Neural progenitor cell (in vitro differentiated cells): ENCODE results near the gene CPXM2. TPM values are rescaled to one million over a fixed set of nuclear protein-coding genes. Genes with fewer than 3 reads are reported as not detected.

ENCODE experiments used
- DNase-seq: peaks from one replicate; pipeline ENCODE4 v3.0.0-alpha.2; 2016; ENCODE audit warnings: low spot score
- H2AFZ ChIP-seq: fragments of 200-600 bp; sonication (generic); replicated peaks from 2 replicates; pipeline ENCODE4 v1.6.1; 2016; ENCODE audit warnings: antibody characterized with exemption
- H3F3A ChIP-seq: fragments of 200-600 bp; sonication (generic); 2 replicates; pipeline ENCODE4 v1.6.1; 2016; ENCODE audit warnings: antibody characterized with exemption, low read depth
- H3K27ac ChIP-seq: fragments of 200-600 bp; sonication (generic); 2 replicates; pipeline ENCODE4 v1.5.1; 2016; ENCODE audit warnings: mild to moderate bottlenecking
- H3K27me3 ChIP-seq: fragments of 200-600 bp; sonication (generic); 2 replicates; pipeline ENCODE4 v1.6.1; 2016; ENCODE audit warnings: mild to moderate bottlenecking, moderate library complexity
- H3K36me3 ChIP-seq: fragments of 200-600 bp; sonication (generic); 2 replicates; pipeline ENCODE4 v1.5.1; 2016
- H3K4me1 ChIP-seq: fragments of 200-600 bp; sonication (generic); 2 replicates; pipeline ENCODE4 v1.6.1; 2016; ENCODE audit warnings: mixed run types
- H3K4me2 ChIP-seq: fragments of 200-600 bp; sonication (generic); 2 replicates; pipeline ENCODE4 v1.6.1; 2016
- H3K4me3 ChIP-seq: fragments of 200-600 bp; sonication (generic); 2 replicates; pipeline ENCODE4 v1.5.1; 2016
- H3K79me2 ChIP-seq: fragments of 200-600 bp; sonication (generic); 2 replicates; pipeline ENCODE4 v1.6.1; 2016; ENCODE audit warnings: low read depth
- H3K9ac ChIP-seq: fragments of 200-600 bp; sonication (generic); 2 replicates; pipeline ENCODE4 v1.6.1; 2016
- H3K9me3 ChIP-seq: fragments of 200-600 bp; sonication (generic); 2 replicates; pipeline ENCODE4 v1.5.1; 2016; ENCODE audit warnings: low read depth
- H4K20me1 ChIP-seq: fragments of 200-600 bp; sonication (generic); 2 replicates; pipeline ENCODE4 v1.6.1; 2016; ENCODE audit warnings: low read depth
- H3K27ac Mint-ChIP-seq: 3 replicates; pipeline ENCODE4 v1.8.0; 2021; ENCODE audit warnings: mixed read lengths
- H3K27me3 Mint-ChIP-seq: 2 replicates; pipeline ENCODE4 v1.8.0; 2022; ENCODE audit warnings: low read depth, mild to moderate bottlenecking, inconsistent platforms, moderate library complexity, mixed read lengths; ENCODE audit not compliant: insufficient read depth
- H3K36me3 Mint-ChIP-seq: 3 replicates; pipeline ENCODE4 v1.8.0; 2021; ENCODE audit warnings: mixed read lengths
- H3K4me1 Mint-ChIP-seq: 3 replicates; pipeline ENCODE4 v1.8.0; 2021; ENCODE audit warnings: mixed read lengths
- H3K4me3 Mint-ChIP-seq: 3 replicates; pipeline ENCODE4 v1.8.0; 2021; ENCODE audit warnings: mild to moderate bottlenecking, moderate library complexity, mixed read lengths
- H3K9me3 Mint-ChIP-seq: 3 replicates; pipeline ENCODE4 v1.8.0; 2020; ENCODE audit warnings: mixed read lengths
- CTCF ChIP-seq: fragments of 200-600 bp; sonication (generic); IDR thresholded peaks from 2 replicates; pipeline ENCODE4 v1.5.1; 2017; ENCODE audit warnings: antibody characterized with exemption, mild to moderate bottlenecking
- EZH2 ChIP-seq: fragments of 200-600 bp; sonication (generic); IDR thresholded peaks from 2 replicates; pipeline ENCODE4 v1.6.1; 2017; ENCODE audit warnings: antibody characterized with exemption, mild to moderate bottlenecking, moderate library complexity
- EZH2phosphoT487 ChIP-seq: fragments of 200-600 bp; sonication (generic); IDR thresholded peaks from 2 replicates; pipeline ENCODE4 v1.6.1; 2017; ENCODE audit warnings: antibody characterized with exemption
- total RNA-seq: library from RNA; depleted of rRNA; stranded (reverse); fragments of >200 nt; gene quantifications from 2 replicates; pipeline ENCODE4 v1.2.3, GENCODE V29; 2015; ENCODE audit warnings: low replicate concordance

CPXM2 gene
- total RNA-seq, 1 donor from 2014 or later: not detected

- H3K9ac ChIP-seq: no peak overlapping the region
Observed at GRCh38 chr10:123704812-123705211, 186.8 kb downstream of the CPXM2 start.

GRCh38 chr10:123704076-123704475 is 187.5 kb downstream of the CPXM2 start:
- H3K4me1 Mint-ChIP-seq: no peaks in the 10 kb centered on the region
- DNase-seq: no peak
- H3K36me3 Mint-ChIP-seq: no peaks in the 10 kb centered on the region
- Histone ChIP-seq H3K4me2 (no peak overlapping the region), H3K9ac (no peak overlapping the region), H4K20me1 (no peaks in the 10 kb centered on the region), H3K27me3 (no peaks in the 10 kb centered on the region), H3K4me3 (no peak overlapping the region), H3K36me3 (no peaks in the 10 kb centered on the region), H2AFZ (no peak overlapping the region), H3F3A (no peaks in the 10 kb centered on the region), H3K79me2 (no peaks in the 10 kb centered on the region), H3K9me3 (no peaks in the 10 kb centered on the region), H3K27ac (no peak overlapping the region), H3K4me1 (no peaks in the 10 kb centered on the region)
- H3K4me3 Mint-ChIP-seq: no peak overlapping the region
- no peak overlapping the region for H3K27ac Mint-ChIP-seq
- TF ChIP-seq EZH2: no peak
- no peak for TF ChIP-seq EZH2phosphoT487
- TF ChIP-seq CTCF: no peak
- peaks cover 9% of the 10 kb centered on the region for H3K27me3 Mint-ChIP-seq
- H3K9me3 Mint-ChIP-seq: no peaks in the 10 kb centered on the region

More at GRCh38 chr10:123704812-123705211, 186.8 kb downstream of the CPXM2 start:
- Mint-ChIP-seq H3K36me3 (no peaks in the 10 kb centered on the region), H3K27me3 (peaks cover 7% of the 10 kb centered on the region), H3K27ac (no peak overlapping the region), H3K4me3 (no peak overlapping the region), H3K9me3 (no peaks in the 10 kb centered on the region), H3K4me1 (no peaks in the 10 kb centered on the region)
- H3K4me1 ChIP-seq: no peaks in the 10 kb centered on the region
- H4K20me1 ChIP-seq: no peaks in the 10 kb centered on the region
- no peaks in the 10 kb centered on the region for H3K36me3 ChIP-seq
- H3K4me3 ChIP-seq: no peak overlapping the region
- no peaks in the 10 kb centered on the region for H3K9me3 ChIP-seq
- no peaks in the 10 kb centered on the region for H3K79me2 ChIP-seq
- DNase-seq: no peak
- H2AFZ ChIP-seq: no peak overlapping the region
- no peak overlapping the region for H3K4me2 ChIP-seq
- TF ChIP-seq CTCF (no peak), EZH2 (no peak), EZH2phosphoT487 (no peak)
- no peaks in the 10 kb centered on the region for H3K27me3 ChIP-seq
- no peak overlapping the region for H3K27ac ChIP-seq
- H3F3A ChIP-seq: no peaks in the 10 kb centered on the region

- no peak overlapping the region for H3K9ac ChIP-seq
- no peaks in the 10 kb centered on the region for H3K27me3 ChIP-seq
- H3K4me2 ChIP-seq: no peak overlapping the region
- TF ChIP-seq EZH2phosphoT487 (no peak), EZH2 (no peak), CTCF (no peak)
- no peak overlapping the region for H3K27ac ChIP-seq
- Mint-ChIP-seq H3K27me3 (peaks cover 9% of the 10 kb centered on the region), H3K4me1 (no peaks in the 10 kb centered on the region), H3K9me3 (no peaks in the 10 kb centered on the region), H3K36me3 (no peaks in the 10 kb centered on the region), H3K4me3 (no peak overlapping the region), H3K27ac (no peak overlapping the region)
- H2AFZ ChIP-seq: no peak overlapping the region
- H4K20me1 ChIP-seq: no peaks in the 10 kb centered on the region
- no peaks in the 10 kb centered on the region for H3K4me1 ChIP-seq
- H3K4me3 ChIP-seq: no peak overlapping the region
- no peaks in the 10 kb centered on the region for H3K36me3 ChIP-seq
- no peaks in the 10 kb centered on the region for H3F3A ChIP-seq
- H3K79me2 ChIP-seq: no peaks in the 10 kb centered on the region
- no peaks in the 10 kb centered on the region for H3K9me3 ChIP-seq
- DNase-seq: no peak
Observed at GRCh38 chr10:123703195-123703790, 188.3 kb downstream of the CPXM2 start.

Other genes starting within 250 kb of the CPXM2 start
- gene GPR26, start 225.5 kb downstream of the CPXM2 start, total RNA-seq: not detected in 2 replicates
- 0.54 and 0.59 TPM in 2 replicates for gene CHST15, start 201.8 kb upstream of the CPXM2 start, total RNA-seq